Astrocyte of the cerebellum (primary cell): ENCODE data around the gene OR13C3.
"Not testable (repeated sequence)": the region's sequence is repeated elsewhere in the genome, so short reads cannot be mapped to it uniquely, and the experiment has no call there.

Experiments used
- DNase-seq: peaks from one replicate; pipeline ENCODE4 v3.0.0-alpha.2; 2011; ENCODE audit warnings: low read depth
- H3K4me3 ChIP-seq: 2 replicates; pipeline ENCODE4 v1.5.1; 2011; ENCODE audit warnings: mild to moderate bottlenecking, low read depth, low read length, moderate library complexity
- in situ Hi-C: cut with HindIII; loops from 2 replicates; pipeline ENCODE4 v1.10.0; 2017; ENCODE audit warnings: low sequenced_read_pairs
- TF ChIP-seq, protein P1 (sequence below): IDR thresholded peaks from 2 replicates; pipeline ENCODE4 v1.5.1; 2012; ENCODE audit warnings: low read length, low read depth, moderate library complexity, mild to moderate bottlenecking; ENCODE audit errors: missing control alignments

Gene OR13C3

DNA sequence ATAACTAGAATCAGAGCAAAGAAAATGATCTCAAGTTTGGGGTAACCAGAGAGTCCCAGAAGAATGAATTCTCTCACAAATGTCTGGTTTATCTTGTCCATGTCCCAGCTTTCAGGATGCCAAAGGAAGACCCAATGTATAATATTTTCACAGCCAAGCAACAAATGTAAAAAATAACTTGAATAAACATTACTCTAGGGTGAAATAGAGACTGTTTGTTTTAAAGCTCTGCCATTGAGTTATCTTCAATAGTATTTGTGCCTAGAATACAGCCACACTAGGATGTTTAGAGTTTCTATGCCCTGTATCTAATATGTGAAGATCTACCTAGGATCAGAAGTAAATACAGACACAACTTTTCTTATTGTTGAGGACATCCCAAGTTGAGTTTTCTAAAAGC, 9.5 kb downstream of the OR13C3 start, which contains the start of gene OR13C4:
Gene OR13C4 (minus strand): TSS at position 101 of the 400 bp plus-strand sequence. CDS start 0 bp downstream, at position 101.
- H3K4me3 ChIP-seq: no peak within 1 kb of the TSS
- in situ Hi-C loops: no loop called here
- TF ChIP-seq, protein P1, sequence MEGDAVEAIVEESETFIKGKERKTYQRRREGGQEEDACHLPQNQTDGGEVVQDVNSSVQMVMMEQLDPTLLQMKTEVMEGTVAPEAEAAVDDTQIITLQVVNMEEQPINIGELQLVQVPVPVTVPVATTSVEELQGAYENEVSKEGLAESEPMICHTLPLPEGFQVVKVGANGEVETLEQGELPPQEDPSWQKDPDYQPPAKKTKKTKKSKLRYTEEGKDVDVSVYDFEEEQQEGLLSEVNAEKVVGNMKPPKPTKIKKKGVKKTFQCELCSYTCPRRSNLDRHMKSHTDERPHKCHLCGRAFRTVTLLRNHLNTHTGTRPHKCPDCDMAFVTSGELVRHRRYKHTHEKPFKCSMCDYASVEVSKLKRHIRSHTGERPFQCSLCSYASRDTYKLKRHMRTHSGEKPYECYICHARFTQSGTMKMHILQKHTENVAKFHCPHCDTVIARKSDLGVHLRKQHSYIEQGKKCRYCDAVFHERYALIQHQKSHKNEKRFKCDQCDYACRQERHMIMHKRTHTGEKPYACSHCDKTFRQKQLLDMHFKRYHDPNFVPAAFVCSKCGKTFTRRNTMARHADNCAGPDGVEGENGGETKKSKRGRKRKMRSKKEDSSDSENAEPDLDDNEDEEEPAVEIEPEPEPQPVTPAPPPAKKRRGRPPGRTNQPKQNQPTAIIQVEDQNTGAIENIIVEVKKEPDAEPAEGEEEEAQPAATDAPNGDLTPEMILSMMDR: no peak
- DNase-seq: no peak

DNA sequence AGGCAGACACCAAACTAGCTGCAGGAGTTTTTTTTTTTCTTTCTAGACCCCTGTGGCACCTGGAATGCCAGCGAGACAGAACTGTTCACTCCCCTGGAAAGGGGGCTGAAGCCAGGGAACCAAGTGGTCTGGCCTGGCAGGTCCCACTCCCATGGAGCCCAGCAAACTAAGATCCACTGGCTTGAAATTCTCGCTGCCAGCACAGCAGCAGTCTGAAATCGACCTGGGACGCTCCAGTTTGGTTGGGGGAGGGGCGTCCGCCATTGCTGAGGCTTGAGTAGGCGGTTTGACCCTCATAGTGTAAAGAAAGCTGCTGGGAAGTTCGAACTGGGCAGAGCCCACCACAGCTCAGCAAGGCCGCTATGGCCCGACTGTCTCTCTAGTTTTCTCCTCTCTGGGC, 16.4 kb downstream of the OR13C3 start:
- DNase-seq, H3K4me3 ChIP-seq, in situ Hi-C loops: not testable (repeated sequence)

DNA sequence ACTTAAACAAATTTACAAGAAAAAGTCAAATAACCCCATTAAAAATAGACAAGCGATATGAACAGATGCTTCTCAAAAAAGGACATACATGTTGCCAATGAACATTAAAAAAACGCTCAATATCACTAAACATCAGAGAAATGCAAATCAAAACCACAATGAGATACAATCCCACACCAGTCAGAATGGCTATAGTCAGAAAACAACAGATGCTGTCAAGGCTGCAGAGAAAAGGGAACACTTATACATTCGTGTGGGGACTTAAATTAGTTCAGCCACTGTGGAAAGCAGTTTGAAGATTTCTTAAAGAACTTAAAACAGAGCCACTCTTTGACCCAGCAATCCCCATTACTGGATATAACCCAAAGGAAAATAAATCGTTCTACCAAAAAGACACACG, 21.8 kb downstream of the OR13C3 start:
- no peak overlapping the region for H3K4me3 ChIP-seq
- TF ChIP-seq, protein P1: no peak
- in situ Hi-C loops: no loop called here
- no peak for DNase-seq

DNA sequence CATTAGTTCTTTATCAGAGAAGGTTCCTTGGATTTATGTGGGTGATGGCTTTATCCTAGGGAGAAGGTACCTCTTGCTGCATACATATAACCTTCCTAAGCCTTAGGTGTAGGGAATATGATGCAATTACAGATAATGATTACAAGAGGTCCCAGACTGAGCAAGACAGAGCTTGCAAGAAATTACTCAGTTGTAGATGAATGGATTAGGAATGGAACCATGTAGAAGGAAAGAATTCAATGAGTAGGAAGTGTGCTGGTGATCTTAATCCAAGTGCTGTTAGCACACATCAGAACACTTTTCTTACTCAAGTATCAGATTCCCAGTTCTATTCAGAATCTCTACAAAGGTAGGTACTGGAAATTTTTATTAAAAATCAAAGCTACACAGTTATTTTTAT, 30.1 kb downstream of the OR13C3 start:
- in situ Hi-C loops: no loop called here
- H3K4me3 ChIP-seq: no peak overlapping the region
- no peak for DNase-seq
- TF ChIP-seq, protein P1: no peak

DNA sequence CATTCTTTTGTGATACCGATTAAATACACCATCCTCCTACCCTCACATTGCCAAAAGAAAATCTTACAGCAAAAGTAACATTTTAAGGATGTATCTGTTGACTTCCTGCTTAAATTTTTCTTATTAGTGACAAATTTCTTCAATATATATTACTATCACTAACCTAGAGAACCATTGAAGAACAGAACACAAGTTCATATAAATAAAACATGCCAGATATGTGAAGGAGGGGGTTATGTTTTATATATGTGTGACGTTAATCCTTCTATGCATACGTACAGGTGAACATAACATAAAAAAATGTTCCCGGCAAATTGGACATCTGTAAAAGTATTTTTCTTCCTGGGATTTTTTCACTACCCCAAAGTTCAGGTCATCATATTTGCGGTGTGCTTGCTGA, 32.7 kb downstream of the OR13C3 start, which contains the start of gene OR13F1:
Gene OR13F1 (plus strand): TSS at position 301 of the 400 bp plus-strand sequence. CDS start 0 bp downstream, at position 301.
- no peak within 1 kb of the TSS for H3K4me3 ChIP-seq
- TF ChIP-seq, protein P1: no peak
- no peak for DNase-seq
- in situ Hi-C loops: no loop called here

DNA sequence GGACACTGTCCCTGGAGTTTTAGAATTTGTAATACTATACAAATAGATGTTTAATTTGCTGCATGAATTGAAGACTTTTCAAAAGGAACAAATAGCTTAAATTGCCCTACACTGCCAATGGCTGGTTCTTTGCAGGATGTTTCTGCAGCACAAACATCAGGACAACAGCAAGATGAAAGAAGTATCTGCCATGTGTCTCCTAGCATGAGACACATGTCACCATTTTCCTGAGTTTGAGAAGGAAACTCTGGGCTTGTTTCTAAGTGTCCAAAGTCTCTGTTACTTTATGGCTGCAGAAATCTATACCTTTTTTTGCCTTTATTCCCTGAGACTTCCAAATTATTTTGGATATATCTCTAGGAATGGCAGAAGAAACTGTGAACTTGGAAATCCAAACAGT, 33.2 kb downstream of the OR13C3 start:
- in situ Hi-C loops: no loop called here
- TF ChIP-seq, protein P1: no peak
- H3K4me3 ChIP-seq: no peak overlapping the region
- DNase-seq: no peak

DNA sequence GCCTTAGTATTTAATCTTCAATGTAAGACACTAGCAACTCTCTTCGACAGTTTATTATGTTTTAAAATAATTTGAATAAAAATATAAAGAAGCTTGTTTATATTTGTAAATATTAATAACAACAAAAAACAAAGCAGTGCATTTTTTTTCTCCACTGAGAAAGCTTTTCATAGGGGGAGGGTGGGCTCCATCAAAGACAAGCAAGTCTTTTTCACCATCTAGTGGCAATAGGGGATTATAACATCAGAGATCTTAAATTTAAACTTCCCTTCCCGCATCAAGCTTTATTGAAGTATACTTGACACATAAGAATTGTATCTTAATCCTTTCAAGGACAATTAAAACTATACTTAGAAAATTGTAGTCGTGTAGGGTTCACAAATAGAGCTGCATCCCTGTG, 41.8 kb downstream of the OR13C3 start:
- TF ChIP-seq, protein P1: peak; percentile 18
- no peak overlapping the region for H3K4me3 ChIP-seq
- in situ Hi-C loops: no loop called here
- DNase-seq: no peak
